ENCODE data around the gene SDC4.

SDC4 gene

DNA sequence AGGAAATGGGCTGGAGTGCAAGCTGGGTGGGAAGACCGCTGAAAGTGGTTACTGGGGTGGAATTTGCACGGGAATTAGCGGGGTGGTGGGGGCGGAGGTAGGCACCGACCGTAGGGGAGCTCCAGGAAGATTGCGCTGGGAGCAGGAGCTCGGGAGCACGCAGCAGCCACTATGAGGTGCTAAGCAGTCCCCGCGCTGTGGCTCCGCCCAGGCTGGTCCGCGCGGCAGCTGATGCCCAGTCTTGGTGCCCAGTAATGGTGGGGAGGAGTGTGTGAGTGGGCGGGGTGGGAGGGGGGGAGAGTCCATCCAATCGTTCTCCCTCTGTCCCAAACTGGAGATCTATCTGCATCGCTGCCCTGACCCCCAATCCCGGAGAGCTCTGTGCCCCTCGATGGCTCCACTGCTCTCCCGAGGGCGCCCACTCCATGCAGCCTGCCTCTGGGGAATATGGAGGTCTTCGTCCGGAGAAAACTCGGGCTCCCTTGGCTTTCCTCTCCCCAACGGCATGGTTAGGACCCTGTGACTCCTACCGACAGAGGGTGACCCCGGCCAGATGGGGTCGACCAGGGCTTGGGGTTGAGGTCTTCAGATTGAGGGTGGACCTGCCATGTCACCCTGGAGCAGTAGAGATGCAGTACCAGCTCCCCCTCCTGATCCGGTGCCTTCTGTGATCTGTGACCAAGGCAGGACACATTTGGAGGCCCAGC, 24.6 kb upstream of the SDC4 start:
- Histone ChIP-seq H3K36me3 (replicated peaks; ENCODE audit: insufficient read depth, low read length) (no peaks in the 10 kb centered on the region), H3K79me2 (ENCODE audit: low read length) (no peaks in the 10 kb centered on the region), H3K4me1 (ENCODE audit: low read length) (peaks cover 14% of the 10 kb centered on the region), H2AFZ (ENCODE audit: low read length) (no peak overlapping the region), H3K4me3 (ENCODE audit: low read length) (no peak overlapping the region), H3K9me2 (replicated peaks; ENCODE audit: insufficient read depth, low read length) (no peaks in the 10 kb centered on the region), H3K27ac (ENCODE audit: low read length) (no peak overlapping the region), H3F3A (ENCODE audit: insufficient read depth, low read length) (peaks cover 13% of the 10 kb centered on the region), H3K4me2 (ENCODE audit: low read depth, low read length) (no peak overlapping the region), H3K9ac (ENCODE audit: low read length) (no peak overlapping the region), H4K20me1 (ENCODE audit: insufficient read depth, low read length) (no peaks in the 10 kb centered on the region), H3K27me3 (replicated peaks; ENCODE audit: insufficient read depth, low read length) (no peaks in the 10 kb centered on the region), H3K9me3 (replicated peaks; ENCODE audit: insufficient read depth, low read length) (no peaks in the 10 kb centered on the region)
- TF ChIP-seq, protein P1, sequence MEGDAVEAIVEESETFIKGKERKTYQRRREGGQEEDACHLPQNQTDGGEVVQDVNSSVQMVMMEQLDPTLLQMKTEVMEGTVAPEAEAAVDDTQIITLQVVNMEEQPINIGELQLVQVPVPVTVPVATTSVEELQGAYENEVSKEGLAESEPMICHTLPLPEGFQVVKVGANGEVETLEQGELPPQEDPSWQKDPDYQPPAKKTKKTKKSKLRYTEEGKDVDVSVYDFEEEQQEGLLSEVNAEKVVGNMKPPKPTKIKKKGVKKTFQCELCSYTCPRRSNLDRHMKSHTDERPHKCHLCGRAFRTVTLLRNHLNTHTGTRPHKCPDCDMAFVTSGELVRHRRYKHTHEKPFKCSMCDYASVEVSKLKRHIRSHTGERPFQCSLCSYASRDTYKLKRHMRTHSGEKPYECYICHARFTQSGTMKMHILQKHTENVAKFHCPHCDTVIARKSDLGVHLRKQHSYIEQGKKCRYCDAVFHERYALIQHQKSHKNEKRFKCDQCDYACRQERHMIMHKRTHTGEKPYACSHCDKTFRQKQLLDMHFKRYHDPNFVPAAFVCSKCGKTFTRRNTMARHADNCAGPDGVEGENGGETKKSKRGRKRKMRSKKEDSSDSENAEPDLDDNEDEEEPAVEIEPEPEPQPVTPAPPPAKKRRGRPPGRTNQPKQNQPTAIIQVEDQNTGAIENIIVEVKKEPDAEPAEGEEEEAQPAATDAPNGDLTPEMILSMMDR (IDR thresholded peaks at IDR 0.05; ENCODE audit: low read length): no peak
- TF ChIP-seq EZH2 (optimal IDR thresholded peaks at IDR 0.05; ENCODE audit: low read depth, low read length) (no peak), EZH2phosphoT487 (IDR thresholded peaks at IDR 0.05; ENCODE audit: low read length) (no peak)
- no peak for DNase-seq

DNA sequence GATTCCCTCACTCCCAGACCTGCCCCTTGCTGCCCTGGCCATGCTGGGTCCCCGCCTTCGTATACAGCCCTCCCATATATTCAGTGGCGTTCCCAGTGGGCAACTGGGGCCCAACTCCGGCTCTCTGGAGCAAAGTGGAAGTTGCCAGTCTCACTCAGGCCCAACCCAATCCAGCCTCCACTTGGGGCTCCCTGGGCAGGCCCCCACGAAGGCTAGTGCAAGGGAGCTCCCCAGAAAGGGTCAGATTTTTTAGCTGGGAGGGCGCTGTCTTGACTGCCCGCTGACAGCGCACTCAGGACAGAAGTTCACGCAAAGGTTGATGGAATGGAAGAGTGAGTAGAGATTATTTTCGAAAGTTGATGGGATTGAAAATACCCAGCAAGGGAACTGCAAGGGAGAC, 24.0 kb upstream of the SDC4 start:
- Histone ChIP-seq H3K9me3 (replicated peaks; ENCODE audit: insufficient read depth, low read length) (no peaks in the 10 kb centered on the region), H3K79me2 (ENCODE audit: low read length) (0 out of 2 replicates have a peak, but pooled peaks cover under 1% of the 10 kb centered on the region), H3K4me2 (ENCODE audit: low read depth, low read length) (no peak overlapping the region), H2AFZ (ENCODE audit: low read length) (no peak overlapping the region), H3K4me3 (ENCODE audit: low read length) (no peak overlapping the region), H3K4me1 (ENCODE audit: low read length) (peaks cover 19% of the 10 kb centered on the region), H3K27me3 (replicated peaks; ENCODE audit: insufficient read depth, low read length) (no peaks in the 10 kb centered on the region), H3K27ac (ENCODE audit: low read length) (no peak overlapping the region), H4K20me1 (ENCODE audit: insufficient read depth, low read length) (no peaks in the 10 kb centered on the region), H3K9ac (ENCODE audit: low read length) (no peak overlapping the region), H3K36me3 (replicated peaks; ENCODE audit: insufficient read depth, low read length) (no peaks in the 10 kb centered on the region), H3F3A (ENCODE audit: insufficient read depth, low read length) (peaks cover 19% of the 10 kb centered on the region), H3K9me2 (replicated peaks; ENCODE audit: insufficient read depth, low read length) (no peaks in the 10 kb centered on the region)
- TF ChIP-seq, protein P1 (IDR thresholded peaks at IDR 0.05; ENCODE audit: low read length): no peak
- TF ChIP-seq EZH2phosphoT487 (IDR thresholded peaks at IDR 0.05; ENCODE audit: low read length) (no peak), EZH2 (optimal IDR thresholded peaks at IDR 0.05; ENCODE audit: low read depth, low read length) (no peak)
- DNase-seq: no peak

DNA sequence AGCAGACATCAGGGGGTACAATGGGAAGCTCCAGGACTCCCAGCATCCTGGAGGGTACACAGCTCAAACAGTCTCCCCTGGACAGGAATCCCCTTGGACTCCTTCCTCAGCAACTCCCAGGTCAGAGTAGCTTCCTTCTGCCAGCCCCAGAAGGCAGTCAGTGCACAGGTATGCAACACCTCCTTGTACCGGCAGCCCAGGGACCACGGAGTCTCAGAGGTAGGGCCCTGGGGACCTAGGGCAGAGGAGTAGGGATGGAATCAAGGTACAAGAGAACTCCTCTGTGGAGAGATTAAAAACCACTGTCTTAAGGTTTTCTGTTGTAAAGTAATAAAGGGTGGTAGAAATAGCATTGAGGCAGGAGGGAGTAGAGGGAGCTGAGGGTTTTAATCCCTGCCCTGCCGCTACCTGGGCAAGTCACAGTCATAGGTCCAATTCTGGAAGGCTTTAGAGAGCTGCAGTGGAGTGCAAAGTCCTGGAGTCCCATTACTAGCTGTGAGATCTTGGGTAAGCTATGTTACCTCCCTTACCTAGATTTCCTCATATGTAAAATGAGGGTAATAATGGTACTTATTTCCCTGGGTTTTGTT, 22.4 kb upstream of the SDC4 start:
- Histone ChIP-seq H3K79me2 (ENCODE audit: low read length) (peaks cover 15% of the 10 kb centered on the region), H3F3A (ENCODE audit: insufficient read depth, low read length) (peaks cover 25% of the 10 kb centered on the region), H3K9ac (ENCODE audit: low read length) (no peak overlapping the region), H2AFZ (ENCODE audit: low read length) (no peak overlapping the region), H3K9me3 (replicated peaks; ENCODE audit: insufficient read depth, low read length) (no peaks in the 10 kb centered on the region), H3K9me2 (replicated peaks; ENCODE audit: insufficient read depth, low read length) (no peaks in the 10 kb centered on the region), H3K4me2 (ENCODE audit: low read depth, low read length) (no peak overlapping the region), H3K27me3 (replicated peaks; ENCODE audit: insufficient read depth, low read length) (no peaks in the 10 kb centered on the region), H3K4me3 (ENCODE audit: low read length) (no peak overlapping the region), H4K20me1 (ENCODE audit: insufficient read depth, low read length) (no peaks in the 10 kb centered on the region), H3K4me1 (ENCODE audit: low read length) (peaks cover 28% of the 10 kb centered on the region), H3K27ac (ENCODE audit: low read length) (no peak overlapping the region), H3K36me3 (replicated peaks; ENCODE audit: insufficient read depth, low read length) (no peaks in the 10 kb centered on the region)
- no peak for TF ChIP-seq EZH2 (optimal IDR thresholded peaks at IDR 0.05; ENCODE audit: low read depth, low read length)
- no peak for TF ChIP-seq EZH2phosphoT487 (IDR thresholded peaks at IDR 0.05; ENCODE audit: low read length)
- TF ChIP-seq, protein P1 (IDR thresholded peaks at IDR 0.05; ENCODE audit: low read length): no peak
- DNase-seq: no peak
